ENCODE measurements around the gene ARL17B. TPM values are rescaled to one million over a fixed set of nuclear protein-coding genes. Genes with fewer than 3 reads are reported as not detected.
A peak's percentile ranks its signal among the peaks of the same experiment; 100 is the strongest.
"Not testable (repeated sequence)": the region's sequence is repeated elsewhere in the genome, so short reads cannot be mapped to it uniquely, and the experiment has no call there.

ARL17B gene
- total RNA-seq, 1 experiment from 2014 or later, result 14.2 TPM

DNA sequence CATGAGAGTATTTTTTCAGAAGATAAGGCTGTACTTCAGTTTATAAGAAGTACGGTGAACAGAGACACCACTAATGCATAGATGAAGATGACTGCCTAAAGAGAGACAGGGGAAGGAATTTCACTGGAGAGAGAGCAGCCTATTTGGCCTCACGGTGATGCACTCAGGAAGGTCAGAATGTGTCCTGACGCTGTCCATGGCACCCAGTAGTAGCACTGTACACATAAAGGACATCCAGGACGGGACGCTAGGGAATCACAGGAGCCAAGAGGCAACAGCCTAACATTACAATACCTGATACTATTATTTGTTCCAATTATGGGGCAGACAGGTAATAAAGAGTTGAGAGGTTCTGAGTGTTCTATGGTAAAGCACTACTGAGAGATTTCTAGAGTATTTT lies 91.5 kb downstream of the ARL17B start:
- TF ChIP-seq, protein P1, sequence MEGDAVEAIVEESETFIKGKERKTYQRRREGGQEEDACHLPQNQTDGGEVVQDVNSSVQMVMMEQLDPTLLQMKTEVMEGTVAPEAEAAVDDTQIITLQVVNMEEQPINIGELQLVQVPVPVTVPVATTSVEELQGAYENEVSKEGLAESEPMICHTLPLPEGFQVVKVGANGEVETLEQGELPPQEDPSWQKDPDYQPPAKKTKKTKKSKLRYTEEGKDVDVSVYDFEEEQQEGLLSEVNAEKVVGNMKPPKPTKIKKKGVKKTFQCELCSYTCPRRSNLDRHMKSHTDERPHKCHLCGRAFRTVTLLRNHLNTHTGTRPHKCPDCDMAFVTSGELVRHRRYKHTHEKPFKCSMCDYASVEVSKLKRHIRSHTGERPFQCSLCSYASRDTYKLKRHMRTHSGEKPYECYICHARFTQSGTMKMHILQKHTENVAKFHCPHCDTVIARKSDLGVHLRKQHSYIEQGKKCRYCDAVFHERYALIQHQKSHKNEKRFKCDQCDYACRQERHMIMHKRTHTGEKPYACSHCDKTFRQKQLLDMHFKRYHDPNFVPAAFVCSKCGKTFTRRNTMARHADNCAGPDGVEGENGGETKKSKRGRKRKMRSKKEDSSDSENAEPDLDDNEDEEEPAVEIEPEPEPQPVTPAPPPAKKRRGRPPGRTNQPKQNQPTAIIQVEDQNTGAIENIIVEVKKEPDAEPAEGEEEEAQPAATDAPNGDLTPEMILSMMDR (IDR thresholded peaks at IDR 0.05; ENCODE audit: unreplicated experiment), result no peak
- Mint-ChIP-seq H3K27me3 (ENCODE audit: insufficient read depth, unreplicated experiment) (peaks cover 34% of the 10 kb centered on the region), H3K4me3 (ENCODE audit: unreplicated experiment) (no peak overlapping the region), H3K9me3 (ENCODE audit: unreplicated experiment) (no peaks in the 10 kb centered on the region), H3K27ac (ENCODE audit: low read depth, unreplicated experiment) (no peak overlapping the region), H3K4me1 (ENCODE audit: insufficient read depth, unreplicated experiment) (peaks cover 17% of the 10 kb centered on the region), H3K36me3 (ENCODE audit: insufficient read depth, unreplicated experiment) (no peaks in the 10 kb centered on the region)
- ChIA-PET CTCF (interaction anchor here (1.3 kb wide), 1 partner anchor 17 kb away, joined by 3 read pairs; no protein-coding TSS in a partner anchor), POLR2A (interaction anchor here (0.7 kb wide), 2 partner anchors 227 to 777 kb away, joined by 3 to 4 read pairs; no protein-coding TSS in a partner anchor)
- no peak for DNase-seq (ENCODE audit: unreplicated experiment)
- intact Hi-C loops (cut with micrococcal nuclease), result no loop called here
- BruUV-seq (replicated peaks), result no TSS peak

DNA sequence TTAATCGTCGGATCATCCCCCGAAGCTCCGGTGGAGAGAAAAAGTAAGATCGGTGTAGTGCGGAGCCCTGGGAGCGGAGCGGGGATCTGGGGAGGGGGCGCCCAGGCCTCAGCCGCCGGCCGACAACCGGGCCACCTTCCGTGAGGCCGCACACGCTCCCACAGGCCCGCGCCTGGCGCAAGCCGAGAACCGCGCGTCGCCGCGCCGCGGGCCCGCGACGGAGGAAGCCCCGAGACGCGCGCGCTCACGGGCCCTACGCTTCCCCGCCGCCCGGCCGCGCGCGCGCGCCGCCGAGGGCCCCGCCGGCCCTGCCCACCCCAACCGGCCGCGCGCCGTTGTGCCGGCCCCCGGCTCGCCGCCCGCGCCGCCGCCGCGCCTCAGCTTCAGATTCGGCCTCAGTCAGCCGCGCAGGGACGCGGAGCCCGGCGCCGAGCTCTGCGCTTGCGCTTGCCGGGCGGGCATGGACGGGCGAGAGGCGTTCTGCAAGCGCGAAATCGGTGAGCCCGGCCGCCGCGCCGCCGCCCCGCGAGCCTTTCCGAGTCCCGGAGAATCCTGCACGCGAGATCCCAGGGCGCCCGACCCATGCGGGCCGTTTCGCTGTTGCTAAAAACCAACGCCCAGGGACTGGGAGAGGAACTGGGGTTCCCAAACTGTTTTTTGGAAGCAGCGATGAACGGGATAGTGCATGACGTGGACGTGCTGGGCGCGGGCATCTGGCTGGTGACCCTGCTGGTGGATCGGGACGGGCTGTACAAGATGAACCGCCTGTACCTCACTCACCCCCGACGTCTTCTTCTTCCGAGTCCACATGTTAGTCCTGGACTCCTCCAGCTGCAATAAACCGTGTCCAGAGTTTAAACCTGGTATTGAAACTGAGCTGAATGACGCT lies 94.7 kb downstream of the ARL17B start:
- H3K36me3 Mint-ChIP-seq (ENCODE audit: insufficient read depth, unreplicated experiment), result no peaks in the 10 kb centered on the region
- H3K9me3 Mint-ChIP-seq (ENCODE audit: unreplicated experiment), result no peaks in the 10 kb centered on the region
- POLR2A ChIA-PET, result interaction anchor here (0.6 to 3.4 kb wide), 12 partner anchors 12 to 688 kb away, joined by 3 to 28 read pairs (median 5); partner anchors contain the start of gene KANSL1
- TSS peak; percentile 39 for BruUV-seq (replicated peaks)
- peaks cover 24% of the 10 kb centered on the region for H3K4me1 Mint-ChIP-seq (ENCODE audit: insufficient read depth, unreplicated experiment)
- H3K27ac Mint-ChIP-seq (ENCODE audit: low read depth, unreplicated experiment), result peak overlapping the region; percentile 84
- DNase-seq (ENCODE audit: unreplicated experiment), result peak; percentile 88
- TF ChIP-seq, protein P1 (IDR thresholded peaks at IDR 0.05; ENCODE audit: unreplicated experiment), result no peak
- H3K4me3 Mint-ChIP-seq (ENCODE audit: unreplicated experiment), result peak overlapping the region; percentile 90
- CTCF ChIA-PET, result interaction anchor here (0.6 to 2.0 kb wide), 7 partner anchors 20 to 500 kb away, joined by 3 to 5 read pairs (median 3); no protein-coding TSS in a partner anchor
- intact Hi-C loops (cut with micrococcal nuclease), result loop anchor here (1.0 kb wide), 1 partner anchor 19 kb away; no protein-coding TSS in a partner anchor
- peaks cover 10% of the 10 kb centered on the region for H3K27me3 Mint-ChIP-seq (ENCODE audit: insufficient read depth, unreplicated experiment)

DNA sequence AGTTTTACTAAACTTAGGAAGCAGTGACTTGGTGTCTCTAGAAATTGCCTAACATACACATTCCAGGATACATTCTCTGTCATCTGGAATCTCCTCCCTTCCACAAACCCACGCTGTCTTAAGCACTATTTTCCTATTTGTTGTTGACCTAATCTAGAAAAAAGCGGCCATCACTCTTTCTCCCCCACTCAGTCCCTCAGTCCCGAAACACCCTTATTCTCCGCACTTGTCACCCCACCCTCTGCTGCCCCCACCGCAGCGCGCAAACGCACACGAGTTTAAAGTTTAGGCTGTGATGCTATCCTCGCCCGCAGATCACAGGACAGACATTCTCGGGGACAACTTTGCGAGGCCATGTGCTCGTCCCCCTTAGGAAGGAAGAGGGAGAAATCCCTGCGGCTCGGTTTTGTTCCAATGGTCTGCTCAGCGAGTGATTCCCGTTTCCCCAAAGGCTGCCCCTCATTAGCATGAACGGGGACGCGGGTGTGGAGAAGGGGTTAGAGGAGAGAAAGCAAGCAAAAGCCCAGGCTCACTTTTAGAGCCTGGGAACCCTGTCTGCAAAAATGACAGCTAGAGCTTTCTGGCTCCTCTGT lies 95.4 kb downstream of the ARL17B start:
- H3K9me3 Mint-ChIP-seq (ENCODE audit: unreplicated experiment); intact Hi-C loops (cut with micrococcal nuclease); H3K27me3 Mint-ChIP-seq (ENCODE audit: insufficient read depth, unreplicated experiment); H3K36me3 Mint-ChIP-seq (ENCODE audit: insufficient read depth, unreplicated experiment); DNase-seq (ENCODE audit: unreplicated experiment): not testable (repeated sequence)
- POLR2A ChIA-PET, result interaction anchor here (0.6 to 3.4 kb wide), 10 partner anchors 13 to 688 kb away, joined by 3 to 28 read pairs (median 5); partner anchors contain the start of gene KANSL1
- H3K4me3 Mint-ChIP-seq (ENCODE audit: unreplicated experiment), result peak overlapping the region; percentile 90
- CTCF ChIA-PET, result interaction anchor here (2.0 kb wide), 1 partner anchor 21 kb away, joined by 5 read pairs; no protein-coding TSS in a partner anchor
- H3K27ac Mint-ChIP-seq (ENCODE audit: low read depth, unreplicated experiment), result peak overlapping the region; percentile 84
- TSS peak; percentile 81 for BruUV-seq (replicated peaks)
- H3K4me1 Mint-ChIP-seq (ENCODE audit: insufficient read depth, unreplicated experiment), result peaks cover 24% of the 10 kb centered on the region

DNA sequence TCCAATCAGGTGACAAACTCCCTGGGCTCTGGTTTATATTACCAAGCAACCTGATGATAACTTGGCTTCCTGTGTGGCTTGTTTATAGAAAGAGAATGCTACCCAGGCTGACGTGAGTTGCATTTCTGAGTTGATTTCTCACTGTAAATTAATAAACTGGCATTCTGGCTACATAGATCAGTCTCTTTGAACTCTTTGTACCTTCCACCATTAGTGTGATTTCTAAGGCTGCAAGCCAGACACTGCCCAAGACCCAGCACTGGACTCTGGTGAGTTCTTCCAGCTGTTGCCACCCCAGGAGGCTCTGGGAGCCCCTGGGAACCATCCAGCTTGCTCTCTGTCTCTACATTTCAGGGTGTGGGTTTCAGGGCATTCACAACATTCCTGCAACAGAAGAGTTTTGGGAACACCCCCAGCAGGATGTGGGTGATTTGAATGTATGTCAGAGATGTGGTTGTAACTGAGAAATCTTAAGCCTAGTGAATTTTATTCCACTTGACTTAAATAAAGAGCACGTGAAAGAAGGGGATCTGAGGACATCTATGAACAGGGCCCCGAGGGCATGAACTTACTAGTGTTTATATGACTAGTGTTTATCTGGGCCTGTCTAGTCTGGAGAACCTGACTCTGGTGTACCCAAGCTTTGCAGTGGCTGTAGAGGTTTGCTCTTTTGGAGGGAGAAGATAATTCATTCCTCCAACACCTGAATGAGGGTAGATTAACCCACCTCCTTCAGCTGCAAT lies 96.9 kb downstream of the ARL17B start:
- POLR2A ChIA-PET, result interaction anchor here (0.7 to 1.5 kb wide), 3 partner anchors 52 to 687 kb away, joined by 3 to 4 read pairs (median 4); no protein-coding TSS in a partner anchor
- peak overlapping the region; percentile 55 for H3K27ac Mint-ChIP-seq (ENCODE audit: low read depth, unreplicated experiment)
- H3K4me3 Mint-ChIP-seq (ENCODE audit: unreplicated experiment), result no peak overlapping the region
- peak; percentile 43 for DNase-seq (ENCODE audit: unreplicated experiment)
- H3K27me3 Mint-ChIP-seq (ENCODE audit: insufficient read depth, unreplicated experiment), result no peaks in the 10 kb centered on the region
- no peaks in the 10 kb centered on the region for H3K36me3 Mint-ChIP-seq (ENCODE audit: insufficient read depth, unreplicated experiment)
- no peaks in the 10 kb centered on the region for H3K9me3 Mint-ChIP-seq (ENCODE audit: unreplicated experiment)
- peaks cover 31% of the 10 kb centered on the region for H3K4me1 Mint-ChIP-seq (ENCODE audit: insufficient read depth, unreplicated experiment)
- CTCF ChIA-PET, result interaction anchor here (1.0 to 2.0 kb wide), 2 partner anchors 22 to 51 kb away, joined by 3 to 5 read pairs; no protein-coding TSS in a partner anchor
- TF ChIP-seq, protein P1 (IDR thresholded peaks at IDR 0.05; ENCODE audit: unreplicated experiment), result no peak
- no TSS peak for BruUV-seq (replicated peaks)
- intact Hi-C loops (cut with micrococcal nuclease), result no loop called here

Data from MCF 10A (cell line).